Stimulated activated CD4-positive, alpha-beta T cell treated with anti-CD3 and anti-CD28 coated beads, Interleukin-1b, Interleukin-23, amount 100 ng/mL, for 4 hours (primary cell): Measurements from ENCODE around the gene VWA5B2.
"Not testable (repeated sequence)": the region's sequence is repeated elsewhere in the genome, so short reads cannot be mapped to it uniquely, and the experiment has no call there.

Experiments
- DNase-seq, 2 donors: peaks; one replicate each; pipeline ENCODE4 v3.0.0-alpha.2; 2020; ENCODE audit warnings: low read depth in 2 of 2

The VWA5B2 gene

DNA sequence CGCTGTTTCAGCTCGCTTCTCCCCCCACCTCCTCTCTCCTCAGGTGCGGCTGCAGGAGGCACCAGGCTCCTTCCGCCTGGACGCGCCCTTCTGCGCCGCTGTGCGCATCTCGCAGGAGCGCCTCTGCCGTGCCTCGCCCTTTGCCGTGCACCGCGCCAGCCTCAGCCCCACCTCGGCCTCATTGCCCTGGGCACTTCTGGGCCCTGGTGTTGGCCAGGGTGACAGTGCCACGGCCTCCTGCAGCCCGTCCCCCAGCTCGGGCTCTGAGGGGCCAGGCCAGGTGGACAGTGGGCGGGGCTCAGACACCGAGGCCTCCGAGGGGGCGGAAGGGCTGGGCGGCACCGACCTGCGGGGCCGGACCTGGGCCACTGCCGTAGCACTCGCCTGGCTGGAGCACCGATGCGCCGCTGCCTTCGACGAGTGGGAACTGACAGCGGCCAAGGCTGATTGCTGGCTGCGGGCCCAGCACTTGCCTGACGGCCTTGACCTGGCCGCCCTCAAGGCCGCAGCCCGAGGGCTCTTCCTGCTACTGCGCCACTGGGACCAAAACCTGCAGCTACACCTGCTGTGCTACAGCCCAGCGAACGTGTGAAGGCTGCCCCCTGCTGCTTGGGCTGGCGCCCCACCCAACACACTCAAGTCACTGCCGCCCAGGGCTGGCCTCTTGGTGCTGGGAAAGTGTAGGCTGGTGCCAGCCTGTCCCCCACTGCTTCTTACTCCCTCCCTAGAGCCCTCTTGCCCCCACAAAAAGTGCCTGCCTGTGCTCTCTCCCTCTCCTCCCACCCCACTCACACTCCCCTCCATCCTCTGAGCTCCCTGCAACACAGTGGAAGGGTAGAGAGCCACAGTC, 12.3 kb downstream of the VWA5B2 start:
- DNase-seq: no peak

GRCh38 chr3:184242297-184242685, 12.9 kb downstream of the VWA5B2 start:
- DNase-seq: no peak

- peak; percentile 84 to 87 for DNase-seq
Observed at GRCh38 chr3:184248454-184249411, 19.3 kb downstream of the VWA5B2 start, which contains the start of gene ALG3. TSS of gene ALG3 (minus strand) at chr3:184248962. CDS start at chr3:184248940, 22 bp downstream.

GRCh38 chr3:184249412-184250166, 20.2 kb downstream of the VWA5B2 start, which contains the start of gene EEF1AKMT4:
TSS of gene EEF1AKMT4 (plus strand) at chr3:184249672. CDS start at chr3:184249695, 23 bp downstream.
- peak; percentile 88 to 90 for DNase-seq

- peak; percentile 82 to 85 for DNase-seq
Observed at GRCh38 chr3:184250167-184250828, 20.9 kb downstream of the VWA5B2 start.

DNA sequence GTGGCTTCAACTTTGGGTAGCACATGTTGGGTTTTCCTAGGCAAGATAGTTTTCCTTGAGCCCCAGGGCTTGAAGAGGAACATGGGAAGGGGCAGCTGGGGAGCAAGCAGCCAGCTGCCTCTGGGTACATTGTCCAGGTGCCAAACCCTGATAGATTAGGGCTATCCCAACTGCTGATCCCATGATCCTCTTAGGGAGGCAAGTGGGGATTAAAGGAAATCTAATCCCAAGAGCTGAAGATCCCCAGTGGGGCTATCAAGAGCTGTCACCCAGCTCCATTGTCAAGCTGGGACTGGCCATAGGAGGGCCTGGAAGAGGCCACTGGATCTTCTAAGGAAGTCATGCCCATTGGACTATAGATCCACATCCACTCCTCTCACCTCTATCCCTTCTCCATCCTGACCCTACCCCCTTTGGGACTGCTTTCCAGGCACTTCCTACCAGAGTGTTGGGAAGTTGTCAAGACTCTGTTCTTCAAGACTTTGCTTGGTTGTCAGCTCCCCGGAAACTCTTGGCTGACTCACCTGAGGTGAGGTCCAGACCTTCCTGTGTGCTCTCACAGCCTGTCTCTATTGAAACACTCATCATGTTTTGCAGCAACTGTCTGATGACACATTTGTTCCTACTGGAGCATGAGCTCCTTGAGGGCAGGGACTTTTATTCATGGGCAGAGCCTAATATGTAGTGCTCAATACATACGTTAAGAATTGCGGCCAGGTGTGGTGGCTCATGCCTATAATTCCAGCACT, 26.1 kb downstream of the VWA5B2 start:
- DNase-seq: peak in 1 of 2 donors; percentile 10

- DNase-seq: no peak
Observed at GRCh38 chr3:184257083-184257915, 27.9 kb downstream of the VWA5B2 start.

DNA sequence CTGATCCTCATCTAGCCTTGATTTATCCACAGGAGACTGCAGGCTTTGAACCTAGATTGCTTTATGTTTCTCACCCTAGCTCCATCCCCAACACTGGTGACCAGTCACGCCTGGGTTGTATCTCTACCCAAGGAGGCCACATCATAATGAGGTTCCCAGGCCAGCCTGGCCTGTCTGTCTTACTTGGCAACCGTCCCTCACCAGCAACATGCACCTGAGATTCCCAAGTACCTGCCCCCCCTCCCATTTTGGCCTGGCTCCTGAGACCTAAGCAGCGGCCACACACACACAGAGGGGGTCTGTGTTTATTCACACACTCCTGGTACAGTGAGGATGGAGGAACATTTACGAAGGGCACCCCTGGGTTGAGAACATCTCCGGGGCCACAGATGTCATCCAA, 29.5 kb downstream of the VWA5B2 start:
- no peak for DNase-seq

- no peak for DNase-seq
Observed at GRCh38 chr3:184259396-184259877, 30.1 kb downstream of the VWA5B2 start.

DNA sequence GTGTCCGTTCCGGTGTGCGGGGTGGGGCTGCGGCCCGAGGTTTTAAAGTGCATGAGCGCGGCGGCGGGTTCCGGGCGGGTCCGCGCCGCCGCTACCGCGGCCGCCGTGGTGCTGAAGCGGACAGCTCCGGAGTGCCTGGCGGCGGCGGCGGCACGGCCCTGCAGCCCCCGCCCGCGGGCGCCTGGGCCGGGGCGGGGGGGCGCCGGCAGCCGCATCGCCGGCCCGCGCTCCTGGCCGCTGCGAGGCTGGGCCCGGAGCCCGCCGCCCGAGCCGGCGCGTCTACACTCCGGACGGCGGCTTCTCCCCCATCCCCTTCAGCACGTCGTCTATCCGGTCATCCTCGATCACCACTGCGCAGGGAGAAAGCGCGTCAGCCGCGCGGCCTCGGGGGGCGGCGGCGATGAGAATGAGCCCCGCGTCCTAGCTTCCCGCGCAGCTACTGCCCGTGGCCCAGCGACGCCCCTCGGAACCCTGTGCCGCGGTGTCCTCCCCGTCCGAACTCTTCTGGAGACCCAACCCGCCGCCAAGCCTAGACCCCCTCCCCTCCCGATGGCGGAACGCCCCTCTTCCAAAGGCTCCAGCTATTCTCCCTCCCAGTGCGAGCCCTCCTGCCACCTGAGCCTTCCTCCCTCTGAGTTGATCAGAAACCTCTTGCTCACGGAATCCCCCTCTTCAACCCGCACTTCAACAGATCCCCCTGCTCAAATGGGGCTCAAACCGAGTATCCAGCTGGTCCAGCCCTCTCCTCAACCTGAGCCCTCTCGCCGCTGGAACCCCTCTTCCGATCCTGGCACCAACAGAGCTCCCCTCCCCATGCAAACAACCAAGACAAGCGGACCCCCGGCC, 30.7 kb downstream of the VWA5B2 start:
- peak in 1 of 2 donors; percentile 20 for DNase-seq

DNA sequence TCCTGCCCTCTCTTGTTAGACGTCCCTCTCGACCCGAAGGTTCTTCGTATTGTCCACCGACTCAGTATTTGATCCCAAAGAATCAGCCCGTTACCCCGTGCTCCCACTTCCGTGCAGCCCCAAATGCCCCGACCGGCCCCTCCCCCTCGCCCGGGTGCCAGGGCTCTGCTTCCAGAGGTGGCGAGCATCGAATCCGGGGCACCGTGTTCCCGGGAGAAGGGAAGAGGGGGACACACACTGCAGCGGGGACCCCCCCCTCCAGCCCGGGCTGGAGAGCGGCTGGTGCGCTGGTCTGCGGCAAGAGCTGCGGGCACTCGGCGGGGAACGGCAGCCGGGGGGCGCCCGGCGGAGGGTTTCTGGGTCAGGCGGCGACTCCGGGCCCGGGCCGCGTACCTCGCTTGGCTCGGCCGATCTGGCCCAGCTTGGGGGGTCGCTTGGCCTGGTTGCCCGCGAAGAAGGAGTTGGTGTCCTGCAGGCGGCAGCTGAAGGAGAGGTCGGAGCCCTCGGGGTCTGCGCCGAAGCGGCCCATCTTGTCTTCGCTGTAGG, 31.4 kb downstream of the VWA5B2 start:
- DNase-seq: no peak

- DNase-seq: peak; percentile 35 to 54
Observed at GRCh38 chr3:184261270-184261853, 32.0 kb downstream of the VWA5B2 start, which contains the start of gene CAMK2N2. TSS of gene CAMK2N2 (minus strand) at chr3:184261553. CDS start at chr3:184261285, 268 bp downstream.

DNA sequence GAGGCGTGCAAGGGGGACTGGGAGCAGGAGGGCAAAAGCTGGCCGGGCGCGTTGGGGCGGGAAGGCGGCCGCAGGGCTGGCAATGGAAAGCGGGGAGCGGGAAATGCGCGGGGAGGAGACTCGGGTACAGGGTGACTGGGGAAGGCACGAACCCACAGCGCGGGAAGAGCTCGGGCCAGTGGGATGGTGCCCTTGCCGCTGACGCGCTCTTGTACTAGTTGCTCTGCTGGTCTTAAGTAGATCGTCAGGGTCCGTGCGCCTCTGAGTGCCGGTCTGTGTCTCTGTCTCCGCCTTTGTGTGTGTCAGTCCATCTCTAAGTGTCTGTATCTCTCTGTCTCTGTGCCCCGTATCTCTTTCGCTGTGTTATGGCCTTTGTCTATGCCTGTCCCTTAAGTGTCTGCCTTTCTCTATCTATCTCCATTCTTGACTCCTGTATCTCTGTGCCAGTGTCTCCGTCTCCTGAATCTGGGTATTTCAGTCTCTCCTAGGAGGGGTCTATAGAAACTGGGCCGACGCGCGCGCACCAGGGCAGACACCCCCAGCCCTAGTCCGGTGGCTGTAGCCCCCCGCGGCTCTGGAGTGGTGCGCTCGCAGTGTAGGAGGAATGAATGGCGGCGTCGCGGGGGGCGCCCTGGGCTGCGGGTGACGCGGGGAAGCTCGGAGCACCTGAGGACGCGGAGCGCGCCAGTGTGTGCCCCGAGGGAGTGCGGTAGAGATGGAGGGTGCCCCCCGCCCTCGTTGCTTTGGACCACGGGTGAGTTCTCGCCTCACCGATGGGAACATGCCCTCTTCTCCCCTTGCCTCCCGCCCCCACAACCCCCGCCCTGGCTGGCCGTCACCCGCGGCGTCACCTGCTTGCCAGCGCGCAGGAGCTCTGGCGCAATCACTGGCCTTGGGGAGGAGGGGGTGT, 32.7 kb downstream of the VWA5B2 start:
- peak in 1 of 2 donors; percentile 20 for DNase-seq

GRCh38 chr3:184262764-184263179, 33.4 kb downstream of the VWA5B2 start:
- DNase-seq: no peak

GRCh38 chr3:184267249-184267648, 37.9 kb downstream of the VWA5B2 start:
- DNase-seq: not testable (repeated sequence)

DNA sequence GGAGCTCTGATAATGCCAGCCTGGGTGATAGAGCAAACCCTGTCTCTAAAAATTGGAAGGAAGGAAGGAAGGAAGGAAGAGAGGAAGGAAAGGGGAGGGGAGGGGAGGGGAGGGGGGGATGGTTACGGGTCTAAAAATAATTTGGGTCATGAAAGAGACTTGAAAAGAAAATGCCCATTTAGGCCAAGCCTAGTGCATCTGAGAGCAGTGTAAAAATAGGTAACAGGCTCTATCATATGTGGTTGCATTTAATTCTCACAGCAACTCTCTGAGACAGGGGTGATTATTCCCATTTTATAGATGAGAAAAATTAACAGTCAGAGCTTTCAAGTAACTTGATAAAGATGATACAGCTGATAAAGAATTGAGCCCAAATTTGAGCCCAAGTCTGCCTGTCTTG, 42.9 kb downstream of the VWA5B2 start:
- no peak for DNase-seq
